ENCODE data around the gene CTNND1. TPM values are rescaled to one million over a fixed set of nuclear protein-coding genes. Genes with fewer than 3 reads are reported as not detected.
A peak's percentile ranks its signal among the peaks of the same experiment; 100 is the strongest.

Gene CTNND1
- total and polyA plus RNA-seq, 2 of the 4 experiments (the other 2 are of a cell fraction), result 88.5 to 229 TPM

DNA sequence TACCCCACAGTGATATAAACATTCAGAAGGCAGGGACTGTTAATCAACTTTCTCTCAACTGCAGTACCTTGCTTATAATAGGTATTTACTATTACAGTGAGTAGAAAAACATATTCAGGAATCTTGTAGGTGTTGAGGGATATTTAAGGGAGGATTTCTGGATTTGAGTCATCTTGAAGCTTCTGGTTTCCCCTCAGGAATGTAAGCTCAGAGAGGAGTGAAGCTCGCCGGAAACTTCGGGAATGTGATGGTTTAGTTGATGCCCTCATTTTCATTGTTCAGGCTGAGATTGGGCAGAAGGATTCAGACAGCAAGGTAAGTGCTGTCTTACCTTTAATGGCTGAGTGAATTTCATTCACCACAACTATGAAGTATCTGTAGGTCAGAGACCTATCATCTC is 42.9 kb downstream of the CTNND1 start:
- no TSS peak for BruUV-seq (replicated peaks)
- H3K9me1 ChIP-seq (ENCODE audit: insufficient read depth, low read length), result peaks cover 2% of the 10 kb centered on the region
- CTCF ChIA-PET, result no interaction called here
- peak; percentile 22 for DNase-seq
- H3K14ac ChIP-seq (replicated peaks; ENCODE audit: low read depth, low read length), result no peak overlapping the region
- H2AK5ac ChIP-seq (ENCODE audit: low read depth, low read length), result no peak overlapping the region
- no peak overlapping the region for H4K8ac ChIP-seq (ENCODE audit: low read depth in 2 of 2, low read length in 2 of 2)
- H3K4ac ChIP-seq (ENCODE audit: low read depth, low read length), result no peak overlapping the region
- H4K91ac ChIP-seq (ENCODE audit: insufficient read depth, low read depth, low read length), result no peak overlapping the region
- POLR2A ChIA-PET (ENCODE audit: unreplicated experiment), result no interaction called here
- H4K20me1 ChIP-seq (ENCODE audit: insufficient read depth, low read length), result peaks cover 21% of the 10 kb centered on the region
- H3K56ac ChIP-seq (ENCODE audit: extremely low read depth, insufficient read depth, low read length), result no peak overlapping the region
- no peak for TF ChIP-seq FOS (IDR thresholded peaks at IDR 0.05; ENCODE audit: low read depth, low read length)
- no peak for TF ChIP-seq NFE2L2 (IDR thresholded peaks at IDR 0.05; ENCODE audit: low read depth, low read length)
- in situ Hi-C loops (cut with MboI; ENCODE audit: low sequenced_read_pairs), result loop anchor here (5.0 kb wide), 1 partner anchor 57 kb away; no protein-coding TSS in a partner anchor
- dilution Hi-C loops (cut with HindIII; ENCODE audit: low sequenced_read_pairs, unreplicated experiment), result no loop called here
- no peak overlapping the region for H3K18ac ChIP-seq (ENCODE audit: low read depth, low read length)
- no peak overlapping the region for H2BK120ac ChIP-seq (ENCODE audit: low read depth, low read length)
- H2BK15ac ChIP-seq (ENCODE audit: low read depth, low read length), result no peak overlapping the region
- no peak overlapping the region for H3K23ac ChIP-seq (ENCODE audit: low read depth, low read length)
- peaks cover 48 to 58% of the 10 kb centered on the region in 2 experiments for H3K79me1 ChIP-seq (ENCODE audit: low read depth in 1 of 2, low read length in 2 of 2)
- H3K4me1 ChIP-seq (ENCODE audit: control insufficient read depth, insufficient read depth, low read length), result no peaks in the 10 kb centered on the region; the same call in none of the 2 replicates
- H3K4me2 ChIP-seq (ENCODE audit: low read depth, low read length), result no peak overlapping the region
- intact Hi-C loops (cut with micrococcal nuclease), result loop anchor here (5.0 kb wide), 1 partner anchor 237 kb away; the partner anchor contains the start of gene UBE2L6
- no peak overlapping the region for H3K9ac ChIP-seq (ENCODE audit: low read depth, low read length)
- no peak overlapping the region for H3K27ac ChIP-seq (ENCODE audit: insufficient read depth, low read length)
- H3K27me3 ChIP-seq (ENCODE audit: control insufficient read depth, insufficient read depth, low read length), result no peaks in the 10 kb centered on the region
- no peak overlapping the region for H3K4me3 ChIP-seq (ENCODE audit: insufficient read depth, low read depth, low read length)
- no peak overlapping the region for H4K5ac ChIP-seq (ENCODE audit: low read depth, low read length)
- H2BK20ac ChIP-seq (ENCODE audit: low read depth, low read length), result no peak overlapping the region
- H2BK5ac ChIP-seq (ENCODE audit: low read depth, low read length, poor library complexity, severe bottlenecking), result peak overlapping the region; percentile 19
- H2AFZ ChIP-seq (replicated peaks; ENCODE audit: low read length, poor library complexity), result no peak overlapping the region
- no peaks in the 10 kb centered on the region for H3K9me3 ChIP-seq (ENCODE audit: control insufficient read depth, insufficient read depth, low read length)
- peak; percentile 25 for ATAC-seq (ENCODE audit: low read depth)
- no CpG with 5 or more reads among the region's 3 CpGs for WGBS, 2 experiments (ENCODE audit: extremely low coverage in 2 of 2, insufficient read length in 1 of 2)
- no peak overlapping the region for H2AK9ac ChIP-seq (replicated peaks; ENCODE audit: low read depth, low read length, poor library complexity)
- H3K36me3 ChIP-seq (ENCODE audit: control insufficient read depth, insufficient read depth, low read length), result peaks cover 62% of the 10 kb centered on the region

Measured in IMR-90 (cell line).